ENCODE results near the gene MYEOV. TPM values are rescaled to one million over a fixed set of nuclear protein-coding genes. Genes with fewer than 3 reads are reported as not detected.

MYEOV gene
- total RNA-seq, 1 experiment from 2014 or later, result 1.4 TPM

DNA sequence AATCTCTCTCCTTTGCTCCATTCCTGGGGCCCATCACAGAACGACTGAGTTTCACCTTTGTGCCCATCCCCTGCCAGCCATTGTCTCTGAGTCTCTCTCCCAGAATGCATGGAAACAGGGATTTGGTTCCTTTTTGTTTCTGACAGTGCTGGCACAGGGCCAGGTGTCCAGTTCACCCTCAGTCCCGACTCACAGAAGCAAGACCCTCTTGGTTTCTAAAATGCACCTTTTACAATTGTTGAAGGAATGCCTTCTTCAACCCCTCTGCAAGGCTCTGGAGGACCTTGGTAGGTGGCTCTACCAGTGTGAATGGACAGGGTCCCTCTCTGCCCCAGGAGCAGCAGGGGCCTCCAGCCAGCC lies 5.1 kb upstream of the MYEOV start (continued):
- TF ChIP-seq, protein P1, sequence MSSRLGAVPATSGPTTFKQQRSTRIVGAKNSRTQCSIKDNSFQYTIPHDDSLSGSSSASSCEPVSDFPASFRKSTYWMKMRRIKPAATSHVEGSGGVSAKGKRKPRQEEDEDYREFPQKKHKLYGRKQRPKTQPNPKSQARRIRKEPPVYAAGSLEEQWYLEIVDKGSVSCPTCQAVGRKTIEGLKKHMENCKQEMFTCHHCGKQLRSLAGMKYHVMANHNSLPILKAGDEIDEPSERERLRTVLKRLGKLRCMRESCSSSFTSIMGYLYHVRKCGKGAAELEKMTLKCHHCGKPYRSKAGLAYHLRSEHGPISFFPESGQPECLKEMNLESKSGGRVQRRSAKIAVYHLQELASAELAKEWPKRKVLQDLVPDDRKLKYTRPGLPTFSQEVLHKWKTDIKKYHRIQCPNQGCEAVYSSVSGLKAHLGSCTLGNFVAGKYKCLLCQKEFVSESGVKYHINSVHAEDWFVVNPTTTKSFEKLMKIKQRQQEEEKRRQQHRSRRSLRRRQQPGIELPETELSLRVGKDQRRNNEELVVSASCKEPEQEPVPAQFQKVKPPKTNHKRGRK (CRISPR knock-in tag; IDR thresholded peaks at IDR 0.05; ENCODE audit: borderline replicate concordance), result no peak
- TF ChIP-seq, protein P2, sequence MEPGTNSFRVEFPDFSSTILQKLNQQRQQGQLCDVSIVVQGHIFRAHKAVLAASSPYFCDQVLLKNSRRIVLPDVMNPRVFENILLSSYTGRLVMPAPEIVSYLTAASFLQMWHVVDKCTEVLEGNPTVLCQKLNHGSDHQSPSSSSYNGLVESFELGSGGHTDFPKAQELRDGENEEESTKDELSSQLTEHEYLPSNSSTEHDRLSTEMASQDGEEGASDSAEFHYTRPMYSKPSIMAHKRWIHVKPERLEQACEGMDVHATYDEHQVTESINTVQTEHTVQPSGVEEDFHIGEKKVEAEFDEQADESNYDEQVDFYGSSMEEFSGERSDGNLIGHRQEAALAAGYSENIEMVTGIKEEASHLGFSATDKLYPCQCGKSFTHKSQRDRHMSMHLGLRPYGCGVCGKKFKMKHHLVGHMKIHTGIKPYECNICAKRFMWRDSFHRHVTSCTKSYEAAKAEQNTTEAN (CRISPR knock-in tag; IDR thresholded peaks at IDR 0.05), result no peak
- TF ChIP-seq SP1 (CRISPR knock-in tag; conservative IDR thresholded peaks at IDR 0.05), result no peak

DNA sequence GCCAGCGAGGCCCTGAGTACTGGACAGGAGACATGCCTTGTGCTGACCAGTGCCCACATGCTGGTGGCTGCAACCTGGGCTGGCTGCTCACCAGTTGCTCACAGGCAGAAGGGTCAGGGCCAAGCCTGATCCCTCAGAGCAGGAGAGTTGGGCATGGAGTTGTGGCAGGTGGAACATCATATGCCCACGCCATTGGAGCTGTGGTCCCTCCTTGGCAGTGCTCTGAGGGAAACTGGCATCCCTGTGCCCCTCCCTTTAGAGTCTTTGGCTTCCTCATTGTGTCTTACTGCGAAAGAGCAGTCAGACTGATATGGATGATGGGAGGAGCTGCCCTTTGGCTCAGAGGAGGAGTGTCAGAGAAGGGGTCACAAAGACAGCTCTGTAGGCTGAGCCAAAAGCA lies 3.1 kb upstream of the MYEOV start:
- ChIA-PET CTCF (interaction anchor here (1.0 kb wide), 1 partner anchor 159 kb away, joined by 3 read pairs; no protein-coding TSS in a partner anchor), POLR2A (no interaction called here)
- no peaks in the 10 kb centered on the region for H3K36me3 Mint-ChIP-seq
- no peak overlapping the region for H3K4me3 Mint-ChIP-seq
- peaks cover 19% of the 10 kb centered on the region for H3K4me1 Mint-ChIP-seq
- no peaks in the 10 kb centered on the region; the same call in 1 of the 2 replicates for H3K9me3 Mint-ChIP-seq
- ATAC-seq, result no peak
- no peak overlapping the region for H3K27ac Mint-ChIP-seq
- no peaks in the 10 kb centered on the region for H3K27me3 Mint-ChIP-seq (ENCODE audit: low read depth)
- TF ChIP-seq, protein P3, sequence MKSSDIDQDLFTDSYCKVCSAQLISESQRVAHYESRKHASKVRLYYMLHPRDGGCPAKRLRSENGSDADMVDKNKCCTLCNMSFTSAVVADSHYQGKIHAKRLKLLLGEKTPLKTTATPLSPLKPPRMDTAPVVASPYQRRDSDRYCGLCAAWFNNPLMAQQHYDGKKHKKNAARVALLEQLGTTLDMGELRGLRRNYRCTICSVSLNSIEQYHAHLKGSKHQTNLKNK (CRISPR knock-in tag; IDR thresholded peaks at IDR 0.05), result no peak
- no peak for TF ChIP-seq HMGA2 (CRISPR knock-in tag; IDR thresholded peaks at IDR 0.05)
- TF ChIP-seq, protein P4, sequence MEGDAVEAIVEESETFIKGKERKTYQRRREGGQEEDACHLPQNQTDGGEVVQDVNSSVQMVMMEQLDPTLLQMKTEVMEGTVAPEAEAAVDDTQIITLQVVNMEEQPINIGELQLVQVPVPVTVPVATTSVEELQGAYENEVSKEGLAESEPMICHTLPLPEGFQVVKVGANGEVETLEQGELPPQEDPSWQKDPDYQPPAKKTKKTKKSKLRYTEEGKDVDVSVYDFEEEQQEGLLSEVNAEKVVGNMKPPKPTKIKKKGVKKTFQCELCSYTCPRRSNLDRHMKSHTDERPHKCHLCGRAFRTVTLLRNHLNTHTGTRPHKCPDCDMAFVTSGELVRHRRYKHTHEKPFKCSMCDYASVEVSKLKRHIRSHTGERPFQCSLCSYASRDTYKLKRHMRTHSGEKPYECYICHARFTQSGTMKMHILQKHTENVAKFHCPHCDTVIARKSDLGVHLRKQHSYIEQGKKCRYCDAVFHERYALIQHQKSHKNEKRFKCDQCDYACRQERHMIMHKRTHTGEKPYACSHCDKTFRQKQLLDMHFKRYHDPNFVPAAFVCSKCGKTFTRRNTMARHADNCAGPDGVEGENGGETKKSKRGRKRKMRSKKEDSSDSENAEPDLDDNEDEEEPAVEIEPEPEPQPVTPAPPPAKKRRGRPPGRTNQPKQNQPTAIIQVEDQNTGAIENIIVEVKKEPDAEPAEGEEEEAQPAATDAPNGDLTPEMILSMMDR (IDR thresholded peaks at IDR 0.05), result no peak
- TF ChIP-seq, protein P5, sequence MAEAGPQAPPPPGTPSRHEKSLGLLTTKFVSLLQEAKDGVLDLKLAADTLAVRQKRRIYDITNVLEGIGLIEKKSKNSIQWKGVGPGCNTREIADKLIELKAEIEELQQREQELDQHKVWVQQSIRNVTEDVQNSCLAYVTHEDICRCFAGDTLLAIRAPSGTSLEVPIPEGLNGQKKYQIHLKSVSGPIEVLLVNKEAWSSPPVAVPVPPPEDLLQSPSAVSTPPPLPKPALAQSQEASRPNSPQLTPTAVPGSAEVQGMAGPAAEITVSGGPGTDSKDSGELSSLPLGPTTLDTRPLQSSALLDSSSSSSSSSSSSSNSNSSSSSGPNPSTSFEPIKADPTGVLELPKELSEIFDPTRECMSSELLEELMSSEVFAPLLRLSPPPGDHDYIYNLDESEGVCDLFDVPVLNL (CRISPR knock-in tag; IDR thresholded peaks at IDR 0.05; ENCODE audit: borderline replicate concordance, low read depth), result no peak
- TF ChIP-seq, protein P1 (CRISPR knock-in tag; IDR thresholded peaks at IDR 0.05; ENCODE audit: borderline replicate concordance), result no peak
- TF ChIP-seq JAZF1 (CRISPR knock-in tag; IDR thresholded peaks at IDR 0.05), result no peak
- no peak for TF ChIP-seq FOXP1 (CRISPR knock-in tag; IDR thresholded peaks at IDR 0.05; ENCODE audit: borderline replicate concordance)
- no peak for TF ChIP-seq ZNF263 (CRISPR knock-in tag; IDR thresholded peaks at IDR 0.05; ENCODE audit: low read depth)
- TF ChIP-seq, protein P6, sequence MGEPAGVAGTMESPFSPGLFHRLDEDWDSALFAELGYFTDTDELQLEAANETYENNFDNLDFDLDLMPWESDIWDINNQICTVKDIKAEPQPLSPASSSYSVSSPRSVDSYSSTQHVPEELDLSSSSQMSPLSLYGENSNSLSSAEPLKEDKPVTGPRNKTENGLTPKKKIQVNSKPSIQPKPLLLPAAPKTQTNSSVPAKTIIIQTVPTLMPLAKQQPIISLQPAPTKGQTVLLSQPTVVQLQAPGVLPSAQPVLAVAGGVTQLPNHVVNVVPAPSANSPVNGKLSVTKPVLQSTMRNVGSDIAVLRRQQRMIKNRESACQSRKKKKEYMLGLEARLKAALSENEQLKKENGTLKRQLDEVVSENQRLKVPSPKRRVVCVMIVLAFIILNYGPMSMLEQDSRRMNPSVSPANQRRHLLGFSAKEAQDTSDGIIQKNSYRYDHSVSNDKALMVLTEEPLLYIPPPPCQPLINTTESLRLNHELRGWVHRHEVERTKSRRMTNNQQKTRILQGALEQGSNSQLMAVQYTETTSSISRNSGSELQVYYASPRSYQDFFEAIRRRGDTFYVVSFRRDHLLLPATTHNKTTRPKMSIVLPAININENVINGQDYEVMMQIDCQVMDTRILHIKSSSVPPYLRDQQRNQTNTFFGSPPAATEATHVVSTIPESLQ (CRISPR knock-in tag; IDR thresholded peaks at IDR 0.05), result no peak
- no peak for TF ChIP-seq JUN (CRISPR knock-in tag; IDR thresholded peaks at IDR 0.05)
- no peak for TF ChIP-seq TEAD4 (CRISPR knock-in tag; IDR thresholded peaks at IDR 0.05)
- TF ChIP-seq, protein P7, sequence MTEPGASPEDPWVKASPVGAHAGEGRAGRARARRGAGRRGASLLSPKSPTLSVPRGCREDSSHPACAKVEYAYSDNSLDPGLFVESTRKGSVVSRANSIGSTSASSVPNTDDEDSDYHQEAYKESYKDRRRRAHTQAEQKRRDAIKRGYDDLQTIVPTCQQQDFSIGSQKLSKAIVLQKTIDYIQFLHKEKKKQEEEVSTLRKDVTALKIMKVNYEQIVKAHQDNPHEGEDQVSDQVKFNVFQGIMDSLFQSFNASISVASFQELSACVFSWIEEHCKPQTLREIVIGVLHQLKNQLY (CRISPR knock-in tag; IDR thresholded peaks at IDR 0.05), result no peak
- TF ChIP-seq, protein P8, sequence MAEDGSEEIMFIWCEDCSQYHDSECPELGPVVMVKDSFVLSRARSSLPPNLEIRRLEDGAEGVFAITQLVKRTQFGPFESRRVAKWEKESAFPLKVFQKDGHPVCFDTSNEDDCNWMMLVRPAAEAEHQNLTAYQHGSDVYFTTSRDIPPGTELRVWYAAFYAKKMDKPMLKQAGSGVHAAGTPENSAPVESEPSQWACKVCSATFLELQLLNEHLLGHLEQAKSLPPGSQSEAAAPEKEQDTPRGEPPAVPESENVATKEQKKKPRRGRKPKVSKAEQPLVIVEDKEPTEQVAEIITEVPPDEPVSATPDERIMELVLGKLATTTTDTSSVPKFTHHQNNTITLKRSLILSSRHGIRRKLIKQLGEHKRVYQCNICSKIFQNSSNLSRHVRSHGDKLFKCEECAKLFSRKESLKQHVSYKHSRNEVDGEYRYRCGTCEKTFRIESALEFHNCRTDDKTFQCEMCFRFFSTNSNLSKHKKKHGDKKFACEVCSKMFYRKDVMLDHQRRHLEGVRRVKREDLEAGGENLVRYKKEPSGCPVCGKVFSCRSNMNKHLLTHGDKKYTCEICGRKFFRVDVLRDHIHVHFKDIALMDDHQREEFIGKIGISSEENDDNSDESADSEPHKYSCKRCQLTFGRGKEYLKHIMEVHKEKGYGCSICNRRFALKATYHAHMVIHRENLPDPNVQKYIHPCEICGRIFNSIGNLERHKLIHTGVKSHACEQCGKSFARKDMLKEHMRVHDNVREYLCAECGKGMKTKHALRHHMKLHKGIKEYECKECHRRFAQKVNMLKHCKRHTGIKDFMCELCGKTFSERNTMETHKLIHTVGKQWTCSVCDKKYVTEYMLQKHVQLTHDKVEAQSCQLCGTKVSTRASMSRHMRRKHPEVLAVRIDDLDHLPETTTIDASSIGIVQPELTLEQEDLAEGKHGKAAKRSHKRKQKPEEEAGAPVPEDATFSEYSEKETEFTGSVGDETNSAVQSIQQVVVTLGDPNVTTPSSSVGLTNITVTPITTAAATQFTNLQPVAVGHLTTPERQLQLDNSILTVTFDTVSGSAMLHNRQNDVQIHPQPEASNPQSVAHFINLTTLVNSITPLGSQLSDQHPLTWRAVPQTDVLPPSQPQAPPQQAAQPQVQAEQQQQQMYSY (CRISPR knock-in tag; IDR thresholded peaks at IDR 0.05), result no peak
- DNase-seq (ENCODE audit: low spot score), result no peak

Measured in WTC11 (cell line).